PC-9 (cell line): ENCODE data around the gene KLK15.

Experiments used
- EZH2 ChIP-seq: fragments of 200-600 bp; sonication (generic); IDR thresholded peaks from 2 replicates; pipeline ENCODE4 v1.8.0; 2017; ENCODE audit warnings: antibody characterized with exemption, low read depth
- TF ChIP-seq, protein P1 (sequence below): fragments of 200-600 bp; sonication (generic); conservative IDR thresholded peaks from 2 replicates; pipeline ENCODE4 v1.6.1; 2017; ENCODE audit warnings: mixed run types, antibody characterized with exemption, mild to moderate bottlenecking, moderate library complexity

DNA sequence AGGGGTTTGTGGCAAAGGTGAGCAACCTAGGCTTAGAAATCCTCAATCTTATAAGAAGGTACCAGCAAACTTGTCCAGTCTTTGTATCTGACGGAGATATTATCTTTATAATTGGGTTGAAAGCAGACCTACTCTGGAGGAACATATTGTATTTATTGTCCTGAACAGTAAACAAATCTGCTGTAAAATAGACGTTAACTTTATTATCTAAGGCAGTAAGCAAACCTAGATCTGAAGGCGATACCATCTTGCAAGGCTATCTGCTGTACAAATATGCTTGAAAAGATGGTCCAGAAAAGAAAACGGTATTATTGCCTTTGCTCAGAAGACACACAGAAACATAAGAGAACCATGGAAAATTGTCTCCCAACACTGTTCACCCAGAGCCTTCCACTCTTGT, 36.1 kb upstream of the KLK15 start:
- TF ChIP-seq, protein P1, sequence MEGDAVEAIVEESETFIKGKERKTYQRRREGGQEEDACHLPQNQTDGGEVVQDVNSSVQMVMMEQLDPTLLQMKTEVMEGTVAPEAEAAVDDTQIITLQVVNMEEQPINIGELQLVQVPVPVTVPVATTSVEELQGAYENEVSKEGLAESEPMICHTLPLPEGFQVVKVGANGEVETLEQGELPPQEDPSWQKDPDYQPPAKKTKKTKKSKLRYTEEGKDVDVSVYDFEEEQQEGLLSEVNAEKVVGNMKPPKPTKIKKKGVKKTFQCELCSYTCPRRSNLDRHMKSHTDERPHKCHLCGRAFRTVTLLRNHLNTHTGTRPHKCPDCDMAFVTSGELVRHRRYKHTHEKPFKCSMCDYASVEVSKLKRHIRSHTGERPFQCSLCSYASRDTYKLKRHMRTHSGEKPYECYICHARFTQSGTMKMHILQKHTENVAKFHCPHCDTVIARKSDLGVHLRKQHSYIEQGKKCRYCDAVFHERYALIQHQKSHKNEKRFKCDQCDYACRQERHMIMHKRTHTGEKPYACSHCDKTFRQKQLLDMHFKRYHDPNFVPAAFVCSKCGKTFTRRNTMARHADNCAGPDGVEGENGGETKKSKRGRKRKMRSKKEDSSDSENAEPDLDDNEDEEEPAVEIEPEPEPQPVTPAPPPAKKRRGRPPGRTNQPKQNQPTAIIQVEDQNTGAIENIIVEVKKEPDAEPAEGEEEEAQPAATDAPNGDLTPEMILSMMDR = no peak
- no peak for TF ChIP-seq EZH2
